NCI-H1694 treated with DMSO at 0.1 percent for 48 hours (cell line): ENCODE measurements around the gene TRIM56.
"Not testable (repeated sequence)": the region's sequence is repeated elsewhere in the genome, so short reads cannot be mapped to it uniquely, and the experiment has no call there.

Experiments
- DNase-seq: peaks from one replicate; lab custom pipeline; 2025; lab: John Stamatoyannopoulos, UW

TRIM56 gene

DNA sequence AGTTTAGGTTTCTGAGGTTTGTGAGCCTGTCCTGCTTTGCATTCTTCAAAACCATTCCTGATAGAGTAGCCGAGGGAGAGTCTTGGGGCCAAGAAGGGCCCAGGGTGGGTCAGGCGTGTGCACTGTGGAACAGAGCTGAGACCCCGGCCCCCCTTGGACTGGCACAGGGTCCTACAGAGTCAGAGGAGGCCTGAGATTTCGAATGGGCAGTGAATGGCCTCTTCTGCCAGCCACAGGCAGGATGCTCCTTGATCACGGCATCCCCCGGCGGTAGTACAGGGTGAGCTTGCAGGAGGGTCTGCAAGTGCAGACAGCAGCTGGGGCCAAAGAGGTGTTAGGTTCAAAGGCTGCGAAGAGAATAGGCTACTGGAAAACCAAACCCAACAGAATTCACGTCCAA, 4.6 kb downstream of the TRIM56 start:
- no peak for DNase-seq

DNA sequence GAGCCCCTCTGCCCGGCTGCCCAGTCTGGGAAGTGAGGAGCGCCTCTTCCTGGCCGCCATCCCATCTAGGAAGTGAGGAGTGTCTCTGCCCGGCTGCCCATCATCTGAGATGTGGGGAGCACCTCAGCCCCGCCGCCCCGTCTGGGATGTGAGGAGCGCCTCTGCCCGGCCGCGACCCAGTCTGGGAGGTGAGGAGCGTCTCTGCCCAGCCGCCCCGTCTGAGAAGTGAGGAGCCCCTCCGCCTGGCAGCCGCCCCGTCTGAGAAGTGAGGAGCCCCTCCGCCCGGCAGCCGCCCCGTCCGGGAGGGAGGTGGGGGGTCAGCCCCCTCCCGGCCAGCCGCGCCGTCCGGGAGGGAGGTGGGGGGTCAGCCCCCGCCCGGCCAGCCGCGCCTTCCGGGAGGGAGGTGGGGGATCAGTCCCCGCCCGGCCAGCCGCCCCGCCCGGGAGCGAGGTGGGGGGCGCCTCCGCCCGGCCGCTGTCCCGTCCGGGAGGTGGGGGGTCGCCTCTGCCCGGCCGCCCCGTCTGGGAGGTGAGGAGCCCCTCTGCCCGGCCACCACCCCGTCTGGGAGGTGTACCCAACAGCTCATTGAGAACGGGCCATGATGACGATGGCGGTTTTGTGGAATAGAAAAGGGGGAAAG, 7.1 kb downstream of the TRIM56 start:
- not testable (repeated sequence) for DNase-seq

DNA sequence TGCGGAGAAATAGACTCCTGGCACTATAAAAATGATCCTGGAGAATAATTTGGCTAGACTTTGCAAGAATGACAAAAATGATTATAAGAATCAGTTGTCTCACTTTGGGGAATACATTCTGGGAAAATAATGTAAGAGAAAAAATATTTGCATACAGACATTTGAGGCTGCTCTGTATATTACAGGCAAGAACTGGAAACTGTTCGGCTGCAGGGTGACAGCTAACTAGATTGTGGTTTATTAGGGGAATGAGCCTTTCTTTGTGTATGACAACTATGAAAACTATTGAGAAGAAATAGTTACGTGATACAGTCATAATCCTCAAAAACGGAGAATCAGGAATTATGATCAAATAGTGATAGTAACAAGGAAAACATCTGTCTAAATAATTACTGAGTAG, 8.6 kb downstream of the TRIM56 start:
- DNase-seq = no peak

DNA sequence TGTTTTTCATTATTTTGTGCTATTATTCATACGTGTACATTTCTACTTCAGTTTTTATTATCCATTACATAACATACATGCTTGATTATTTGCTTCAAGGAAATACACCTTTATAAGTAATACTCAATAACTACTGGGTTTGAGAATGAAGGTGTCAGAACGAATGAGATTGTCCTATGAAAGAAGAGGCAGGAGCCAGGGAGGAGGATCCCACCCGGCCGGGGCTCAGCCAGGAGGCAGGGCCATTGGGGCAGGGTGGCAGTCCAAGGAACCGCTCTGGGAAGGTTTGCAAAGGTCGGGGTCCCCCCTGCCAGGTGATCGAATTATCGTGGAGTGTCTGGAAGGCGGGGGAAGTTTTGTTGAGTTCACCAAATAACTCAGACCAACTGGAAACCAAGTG, 9.1 kb downstream of the TRIM56 start:
- DNase-seq = no peak

DNA sequence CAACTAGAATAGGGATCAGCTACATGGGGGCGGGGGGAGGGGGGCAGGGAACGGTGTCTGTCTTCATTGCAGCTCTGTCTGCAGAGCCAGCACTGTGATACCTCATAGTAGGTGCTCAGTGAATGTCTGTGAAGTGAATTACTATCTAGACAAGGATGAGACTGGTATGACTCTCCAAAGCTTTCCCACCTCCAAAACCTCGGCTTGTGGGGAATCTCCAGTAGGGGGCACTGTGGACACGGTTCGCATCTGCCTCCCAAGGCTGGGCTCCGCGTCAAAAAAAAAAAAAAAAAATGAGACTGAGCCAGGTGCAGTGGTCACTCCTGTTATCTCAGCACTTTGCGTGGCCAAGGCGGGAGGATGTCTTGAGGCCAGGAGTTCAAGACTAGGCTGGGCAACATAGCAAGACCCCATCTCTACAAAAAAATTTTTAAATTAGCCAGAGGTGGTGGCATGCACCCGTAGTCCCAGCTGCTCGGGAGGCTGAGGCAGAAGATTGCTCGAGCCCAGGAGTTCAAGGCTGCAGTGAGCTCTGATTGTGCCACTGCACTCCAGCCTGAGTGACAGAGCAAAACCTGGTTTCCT, 9.6 kb downstream of the TRIM56 start:
- DNase-seq = no peak

DNA sequence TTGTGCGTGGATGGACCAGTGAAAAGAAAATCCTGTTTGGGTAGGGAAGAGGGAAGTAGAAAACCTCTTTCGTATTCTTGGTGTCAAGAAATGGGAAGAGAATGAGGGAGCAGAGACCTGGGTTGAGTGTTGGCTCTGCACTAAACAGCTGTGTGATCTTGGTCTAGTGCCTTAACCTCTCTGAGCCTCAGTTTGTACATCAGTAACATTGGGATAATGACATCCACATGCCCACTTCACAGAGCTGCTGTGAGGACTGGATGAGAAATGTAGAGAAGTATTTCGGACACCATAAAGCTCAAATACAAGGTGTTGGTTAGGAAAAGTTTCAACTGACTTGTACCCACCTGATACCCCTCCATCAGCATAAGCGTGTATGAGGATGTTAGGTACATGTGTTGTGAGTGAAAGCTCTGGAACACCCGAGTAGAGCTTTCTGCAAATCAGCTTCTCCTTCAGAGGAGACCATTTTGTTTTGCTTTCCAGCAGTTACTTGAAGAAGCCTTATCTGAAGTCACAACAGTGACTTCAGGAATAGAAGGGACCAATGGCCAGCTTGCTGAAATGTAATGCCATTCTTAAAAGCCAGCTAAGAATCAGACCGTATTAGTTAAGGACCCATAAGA, 11.2 kb downstream of the TRIM56 start:
- no peak for DNase-seq

DNA sequence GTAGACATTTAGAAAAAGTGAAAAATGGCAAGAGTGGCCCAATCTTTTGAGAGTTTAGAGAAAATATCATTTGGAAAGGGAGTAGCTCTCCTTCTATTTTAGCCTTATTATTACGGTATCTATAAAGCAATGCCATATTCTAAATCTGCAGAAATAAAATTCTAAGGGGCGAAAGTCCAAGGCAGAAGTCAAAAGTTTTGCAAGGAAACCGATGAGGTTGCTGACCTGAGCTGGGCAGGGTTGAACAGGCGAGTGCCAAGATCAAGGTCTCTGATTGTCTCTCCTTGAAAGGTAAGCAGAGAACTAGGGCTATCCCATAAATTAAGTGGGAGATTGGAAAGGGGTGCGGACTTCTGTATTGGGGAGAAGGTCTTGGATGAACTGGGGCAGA, 11.7 kb downstream of the TRIM56 start:
- DNase-seq = no peak

DNA sequence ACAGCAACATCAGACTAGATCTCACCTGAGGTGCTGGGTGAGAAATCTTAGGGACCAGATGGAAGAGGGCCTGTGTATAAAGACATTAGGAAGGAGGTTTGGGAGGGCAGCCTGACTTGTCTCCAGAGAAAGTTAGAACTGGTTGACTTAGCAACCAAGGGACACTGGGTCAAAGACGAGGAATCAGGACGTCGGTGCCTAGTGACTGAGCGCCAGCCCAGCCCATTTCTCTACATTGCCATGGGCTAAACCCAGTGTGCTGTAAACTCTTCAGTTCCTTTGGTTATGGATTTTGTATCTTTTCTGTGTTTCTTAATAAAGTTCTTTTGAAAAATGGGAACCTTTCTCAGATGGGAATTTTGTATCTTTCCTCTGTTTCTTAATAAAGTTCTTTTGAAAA, 12.3 kb downstream of the TRIM56 start:
- DNase-seq = no peak

DNA sequence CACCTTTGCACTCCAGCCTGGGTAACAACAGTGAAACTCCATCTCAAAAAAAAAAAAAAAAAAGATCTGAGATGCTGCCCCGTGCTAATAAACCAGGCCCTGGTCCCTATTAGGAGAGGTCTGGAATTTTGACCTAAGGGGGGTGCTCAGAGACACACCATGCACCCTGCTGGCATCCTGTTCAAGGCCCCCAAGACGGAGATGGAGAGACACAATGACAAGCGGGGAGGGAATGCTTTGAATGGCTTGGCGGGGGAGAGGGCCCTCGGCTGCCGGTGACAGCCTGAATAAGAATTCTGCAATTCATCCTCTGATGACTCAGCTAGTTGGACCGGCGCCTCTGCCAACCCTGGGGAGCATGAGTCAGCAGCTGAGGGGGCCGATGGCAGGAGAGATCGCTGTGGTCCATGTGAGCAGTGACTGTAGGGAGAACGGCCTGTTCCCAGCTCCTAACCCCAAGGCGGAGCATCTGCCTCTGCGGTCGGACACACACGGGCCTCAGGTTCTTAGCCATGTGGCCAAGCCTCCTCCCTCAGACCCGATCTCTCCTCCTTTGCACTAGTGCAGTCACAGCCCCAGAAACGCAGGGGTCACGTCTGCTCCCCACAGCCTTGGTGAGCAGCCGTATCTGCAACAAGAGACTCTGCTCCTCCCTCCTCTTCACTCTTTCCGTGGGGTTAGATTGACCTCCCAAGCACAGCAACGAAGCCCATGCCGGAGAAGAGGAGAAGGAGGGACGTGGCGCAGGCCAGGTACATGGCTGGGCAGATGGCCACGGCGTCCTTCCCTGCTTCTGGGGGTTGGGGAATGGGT, 14.9 kb downstream of the TRIM56 start:
- DNase-seq = no peak

DNA sequence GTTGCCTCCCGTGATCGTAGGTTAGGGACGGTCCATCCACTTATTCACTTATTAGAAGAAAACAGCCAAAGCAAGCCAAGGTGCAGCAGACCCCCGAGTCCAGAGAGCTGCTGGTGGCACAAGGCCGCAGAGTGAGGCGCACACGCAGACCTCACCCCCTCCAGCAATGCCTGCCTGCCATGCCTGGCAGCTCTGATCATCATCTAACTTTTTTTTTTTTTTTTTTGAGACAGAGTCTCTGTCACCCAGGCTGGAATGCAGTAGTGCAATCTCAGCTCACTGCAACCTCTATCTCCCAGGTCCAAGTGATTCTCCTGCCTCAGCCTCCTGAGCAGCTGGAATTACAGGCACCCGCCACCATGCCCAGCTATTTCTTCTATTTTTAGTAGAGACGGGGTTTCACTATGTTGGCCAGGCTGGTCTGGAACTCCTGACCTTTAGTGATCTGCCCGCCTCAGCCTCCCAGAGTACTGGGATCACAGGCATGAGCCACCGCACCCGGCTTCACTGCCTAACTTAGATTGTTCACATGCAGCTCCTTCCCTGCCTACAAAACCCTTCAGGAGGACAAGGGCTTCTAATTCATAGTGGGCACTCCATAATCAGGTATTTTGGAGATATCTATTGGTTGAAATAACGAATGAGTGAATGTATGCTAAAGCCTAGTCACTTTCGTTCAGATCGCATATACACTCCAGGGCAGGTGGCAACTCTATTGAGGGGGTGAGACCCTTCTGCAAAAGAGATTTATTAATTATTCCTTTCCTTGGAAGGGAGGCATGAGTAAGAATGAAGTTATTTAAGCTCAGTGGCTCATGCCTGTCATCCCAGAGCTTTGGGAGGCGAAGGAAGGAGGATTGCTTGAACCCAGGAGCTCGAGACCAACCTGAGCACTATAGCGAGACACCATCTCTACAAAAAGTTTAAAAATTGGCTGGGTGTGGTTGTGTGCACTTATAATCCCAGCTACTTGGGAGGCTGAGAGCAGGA, 15.9 kb downstream of the TRIM56 start:
- no peak for DNase-seq

DNA sequence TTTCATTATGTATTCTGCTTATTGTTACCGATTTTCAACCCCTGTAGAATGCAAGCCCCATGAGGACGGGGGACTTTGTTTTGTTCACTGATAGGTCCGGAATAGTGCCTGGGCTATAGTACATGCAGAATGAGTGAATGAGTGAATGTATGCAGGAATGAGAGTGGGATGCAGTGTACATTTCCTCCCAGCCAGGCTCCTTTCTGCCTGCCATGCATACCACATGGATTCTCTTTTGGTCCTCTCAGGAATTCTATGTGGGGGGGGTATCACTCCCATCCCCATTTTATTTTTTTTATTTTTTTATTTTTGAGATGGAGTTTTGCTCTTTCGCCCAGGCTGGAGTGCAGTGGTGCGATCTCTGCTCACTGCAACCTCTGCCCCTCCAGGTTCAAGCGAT, 16.7 kb downstream of the TRIM56 start:
- DNase-seq = no peak

DNA sequence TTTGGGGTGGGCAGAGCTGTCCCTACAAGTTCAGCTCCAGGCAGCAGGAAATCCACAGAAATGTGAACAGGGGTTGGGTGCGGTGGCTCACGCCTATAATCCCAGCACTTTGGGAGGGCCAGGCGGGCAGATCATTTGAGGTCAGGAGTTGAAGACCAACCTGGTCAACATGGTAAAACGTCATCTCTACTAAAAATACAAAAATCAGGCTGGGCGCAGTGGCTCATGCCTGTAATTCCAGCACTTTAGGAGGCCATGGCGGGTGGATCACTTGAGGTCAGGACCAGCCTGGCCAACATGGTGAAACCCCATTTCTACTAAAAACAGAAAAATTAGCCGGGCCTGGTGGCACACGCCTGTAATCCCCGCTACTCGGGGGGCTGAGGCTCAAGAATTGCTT, 18.4 kb downstream of the TRIM56 start:
- DNase-seq = not testable (repeated sequence)

DNA sequence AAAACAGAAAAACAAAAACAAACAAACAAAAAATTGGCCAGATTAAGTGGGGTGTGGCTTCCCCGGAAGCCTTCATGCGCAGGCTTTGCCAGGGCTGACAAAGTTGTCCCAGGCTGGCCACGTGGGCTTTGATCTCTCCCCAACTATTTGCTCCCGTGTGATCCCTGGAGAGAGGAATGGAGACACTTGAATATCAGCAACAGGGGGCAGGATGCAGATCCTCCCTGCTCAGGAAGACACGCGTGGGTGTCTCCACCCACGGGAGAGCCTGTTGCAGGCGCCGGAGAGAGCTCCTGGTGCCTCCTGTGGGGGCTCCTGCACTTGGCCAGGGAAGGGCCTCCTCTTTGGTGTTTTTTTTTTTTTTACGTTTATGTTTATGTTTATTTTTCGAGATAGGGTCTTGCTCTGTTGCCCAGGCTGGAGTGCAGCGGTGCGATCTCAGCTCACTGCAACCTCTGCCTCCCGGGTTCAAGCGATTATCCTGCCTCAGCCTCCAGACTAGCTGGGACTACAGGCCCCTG, 19.0 kb downstream of the TRIM56 start:
- no peak for DNase-seq

DNA sequence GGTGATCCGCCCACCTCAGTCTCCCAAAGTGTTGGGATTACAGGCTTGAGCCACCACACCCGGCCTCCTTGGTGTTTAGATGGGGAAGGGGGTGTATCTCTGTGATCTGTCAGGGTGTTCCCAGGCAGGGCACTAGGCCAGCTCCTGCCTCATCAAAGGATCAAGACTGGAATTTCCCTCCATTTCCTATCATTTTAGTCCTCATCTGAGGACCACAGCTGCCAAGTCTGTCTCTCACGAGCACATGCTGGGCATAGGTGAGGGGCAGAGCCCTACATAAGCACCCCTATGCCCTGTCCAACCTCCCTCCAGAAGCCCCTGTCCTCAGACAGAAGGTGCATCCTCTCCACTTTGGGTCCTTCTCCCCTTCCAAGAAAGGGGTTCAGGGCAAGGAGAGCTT, 19.5 kb downstream of the TRIM56 start:
- no peak for DNase-seq

DNA sequence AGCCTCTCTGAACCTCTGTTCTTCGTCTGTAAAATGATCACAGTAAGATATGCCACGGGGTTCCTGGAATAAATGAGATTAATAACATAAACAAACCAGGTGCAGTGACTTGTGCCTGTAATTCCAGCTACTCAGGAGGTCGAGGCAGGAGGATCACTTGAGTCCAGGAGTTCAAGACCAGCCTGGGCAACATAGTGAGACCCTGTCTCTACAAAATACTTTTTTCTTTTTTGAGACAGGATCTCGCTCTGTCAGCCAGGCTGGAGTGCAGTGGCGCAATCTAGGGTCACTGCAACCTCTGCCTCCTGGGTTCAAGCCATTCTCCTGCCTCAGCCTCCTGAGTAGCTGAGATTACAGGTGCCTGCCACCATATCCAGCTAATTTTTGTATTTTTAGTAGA, 20.0 kb downstream of the TRIM56 start:
- DNase-seq = not testable (repeated sequence)

DNA sequence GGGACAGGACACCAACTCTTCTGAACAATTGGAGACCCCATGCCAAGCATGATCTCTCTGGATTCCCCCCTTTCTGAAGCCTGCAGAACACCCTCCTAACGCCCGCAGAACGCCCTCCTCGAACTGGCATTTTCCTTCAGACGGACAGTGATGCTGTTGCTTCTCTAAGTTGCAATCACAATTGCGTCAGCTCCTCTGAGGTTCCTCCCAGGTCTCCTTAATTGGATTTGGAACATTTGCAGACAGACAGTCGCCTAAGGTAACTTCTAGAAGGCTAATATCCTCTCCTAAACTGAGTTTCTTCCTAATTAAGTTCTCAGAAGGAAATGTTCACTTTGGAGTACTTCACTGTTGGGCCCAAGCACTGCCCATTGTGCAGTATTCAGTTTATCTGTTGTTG, 21.1 kb downstream of the TRIM56 start:
- DNase-seq = no peak

DNA sequence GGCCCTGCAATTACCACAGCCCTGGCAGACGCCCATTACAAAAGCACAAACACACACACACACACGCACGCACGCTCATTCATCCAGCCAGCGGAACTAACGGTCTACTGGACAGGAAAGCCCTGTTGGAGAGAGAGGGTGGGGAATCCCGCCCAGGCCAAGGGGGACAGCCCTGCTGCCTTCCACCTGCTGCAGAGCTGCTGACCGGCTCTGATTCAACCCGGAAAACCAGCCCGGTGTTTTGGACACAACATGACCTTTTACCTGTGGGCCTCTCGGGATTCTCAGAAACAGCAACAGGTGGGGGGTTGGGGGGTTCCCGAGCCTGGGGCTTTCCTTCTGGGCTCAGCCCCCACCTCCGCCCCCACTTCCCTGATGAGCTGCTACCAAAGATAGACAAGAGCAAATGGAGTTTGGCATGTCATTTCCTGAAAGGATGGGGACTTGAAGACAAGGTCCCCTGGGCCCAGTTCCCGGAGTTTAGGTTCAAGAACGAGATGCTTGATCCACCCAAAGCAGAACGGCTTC, 23.1 kb downstream of the TRIM56 start:
- DNase-seq = no peak

DNA sequence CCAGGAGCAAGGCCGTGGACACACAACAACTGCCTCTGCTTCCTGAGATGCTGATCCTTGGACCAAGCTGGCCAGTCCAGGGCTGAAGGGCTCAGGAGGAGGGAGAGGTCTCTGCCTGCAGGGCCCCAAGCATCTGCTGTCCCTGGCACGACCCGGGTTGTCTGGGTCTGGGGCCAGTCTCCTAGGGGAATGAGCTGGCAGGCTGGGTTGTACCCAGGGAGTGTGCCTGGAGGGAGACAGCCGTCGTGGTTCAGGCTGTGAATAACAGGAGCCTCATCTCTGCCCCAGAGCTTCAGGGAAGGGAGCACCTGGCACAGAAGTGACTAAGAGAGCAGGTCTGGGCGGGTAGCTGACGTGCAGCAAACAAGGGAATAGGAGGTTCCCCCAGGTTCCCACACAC, 23.7 kb downstream of the TRIM56 start:
- DNase-seq = no peak

DNA sequence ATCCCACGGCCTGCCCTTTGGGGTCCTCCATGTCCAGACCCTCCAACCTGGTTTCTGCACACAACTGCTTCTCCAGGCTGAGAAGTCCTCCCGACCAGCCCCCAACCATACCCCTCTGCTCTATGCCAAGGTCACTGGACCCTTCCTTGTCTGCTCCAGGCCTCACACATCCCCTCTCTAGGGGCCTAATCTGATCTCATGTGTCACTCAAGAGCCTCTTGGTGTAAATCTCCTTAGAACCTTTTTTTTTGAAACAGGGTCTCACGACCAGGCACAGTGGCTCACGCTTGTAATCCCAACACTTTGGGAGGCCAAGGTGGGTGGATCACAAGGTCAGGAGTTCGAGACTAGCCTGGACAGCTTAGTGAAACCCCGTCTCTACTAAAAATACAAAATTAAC, 24.1 kb downstream of the TRIM56 start:
- DNase-seq = no peak

DNA sequence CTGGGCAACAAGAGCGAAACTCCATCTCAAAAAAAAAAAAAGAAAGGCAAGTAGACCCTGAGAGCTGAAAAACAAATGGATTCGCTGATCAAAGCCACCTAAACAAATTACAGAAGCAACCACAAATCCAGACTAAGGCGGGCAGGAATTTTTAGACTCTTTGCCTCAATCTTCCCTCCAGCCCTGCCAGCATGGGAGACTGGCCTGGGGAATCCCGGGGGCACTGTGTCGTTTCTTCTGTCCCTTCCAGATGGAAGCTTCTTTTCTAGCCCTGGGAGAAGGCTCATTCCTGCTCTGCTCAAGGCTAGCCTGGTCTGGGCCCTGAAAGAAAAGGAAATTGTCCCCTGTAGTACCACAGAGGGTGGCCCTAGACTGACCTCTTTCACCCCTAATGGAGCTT, 26.0 kb downstream of the TRIM56 start:
- no peak for DNase-seq

DNA sequence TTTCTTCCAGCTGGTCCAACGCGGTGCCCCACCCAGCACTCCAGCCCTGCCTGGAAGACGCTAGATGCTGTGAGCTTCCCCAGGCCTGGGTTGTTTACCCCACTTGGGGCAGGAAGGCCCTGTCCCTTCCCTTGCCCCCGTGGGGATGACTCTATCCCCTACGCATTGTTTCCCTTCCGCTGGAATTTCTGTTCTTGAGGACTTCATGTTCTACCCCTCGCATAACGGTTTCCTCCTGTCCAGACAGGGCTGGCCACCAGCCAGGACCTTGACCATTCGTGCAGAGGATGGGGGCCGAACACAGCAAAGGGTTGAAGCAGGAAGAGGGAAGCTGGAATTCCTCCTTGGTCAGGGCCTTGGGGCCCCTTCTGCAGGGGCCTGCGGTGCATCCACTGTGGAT, 27.0 kb downstream of the TRIM56 start:
- no peak for DNase-seq
